Activated CD4-positive, alpha-beta T cell treated with anti-CD3 and anti-CD28 coated beads for 24 hours (primary cell): Measurements from ENCODE around the gene CSNK1A1L.

Experiments used
- DNase-seq, 2 donors: peaks; one replicate each; pipeline ENCODE4 v3.0.0-alpha.2; 2020; ENCODE audit warnings: low read depth in 2 of 2

The CSNK1A1L gene

GRCh38 chr13:37105251-37105714, at the start of gene CSNK1A1L:
Gene CSNK1A1L, minus strand, starts transcription at chr13:37105664. Its CDS starts 408 bp downstream, at chr13:37105256.
- DNase-seq, result no peak

- no peak for DNase-seq
These were observed 43.9 kb upstream of the CSNK1A1L start for GRCh38 chr13:37149380-37149779.

- DNase-seq, result no peak
These were observed 43.0 kb upstream of the CSNK1A1L start for GRCh38 chr13:37148501-37148900.

DNA sequence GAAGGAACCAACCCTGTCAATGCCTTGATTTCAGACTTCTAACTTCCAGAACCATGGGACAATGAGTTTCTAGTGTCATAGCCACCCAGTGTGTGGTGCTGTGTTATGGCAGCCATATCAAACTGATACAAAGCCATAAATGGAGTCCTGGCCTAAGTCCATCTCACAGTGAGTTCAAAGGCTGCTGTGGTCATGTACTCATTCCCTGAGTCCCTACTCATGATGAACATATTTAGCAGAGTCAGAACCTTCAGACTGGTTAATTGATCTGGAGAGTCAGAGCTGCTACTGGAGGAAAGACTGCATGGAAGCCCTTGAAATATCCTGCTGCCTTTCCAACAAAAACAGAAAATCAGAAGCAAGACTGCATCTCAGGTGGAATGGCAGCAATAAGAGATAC, 39.2 kb upstream of the CSNK1A1L start:
- no peak for DNase-seq

DNA sequence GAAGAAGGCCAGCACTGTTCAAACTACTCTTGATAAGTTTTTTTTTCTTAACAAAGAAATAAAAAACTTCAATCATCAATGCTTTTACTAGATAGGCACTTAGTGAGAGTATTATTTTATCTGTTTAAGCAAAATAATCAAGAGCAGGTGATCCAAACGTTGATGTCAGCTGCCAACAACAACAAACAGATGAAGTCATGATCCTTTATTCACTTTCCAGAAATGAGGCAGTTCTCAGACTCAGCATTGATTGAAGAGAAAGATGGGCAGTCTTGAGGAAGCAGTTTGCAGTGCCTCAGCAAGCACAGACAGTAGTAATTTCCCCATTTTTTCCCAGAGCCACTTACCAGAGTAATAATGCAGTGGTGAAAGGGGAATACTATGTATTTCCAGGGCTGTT, 38.4 kb upstream of the CSNK1A1L start:
- no peak for DNase-seq

DNA sequence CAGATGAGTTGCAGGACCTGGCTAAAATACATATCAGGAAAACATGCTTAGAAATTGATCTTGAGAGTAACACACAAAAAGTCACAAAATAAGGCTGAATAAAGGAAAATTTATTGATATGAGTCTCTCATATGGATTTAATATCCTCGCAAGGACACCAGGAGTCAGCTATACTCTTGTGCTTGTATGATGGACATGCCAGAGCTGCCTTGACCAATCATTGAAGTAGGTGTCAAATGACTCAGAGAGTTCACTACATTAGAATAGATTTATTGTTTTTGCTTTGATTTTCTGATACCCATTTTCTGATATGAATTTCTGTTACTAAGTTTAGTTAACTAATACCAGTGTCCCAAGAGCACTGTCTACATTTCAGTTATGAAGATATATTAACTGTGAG, 37.4 kb upstream of the CSNK1A1L start:
- DNase-seq, result no peak

DNA sequence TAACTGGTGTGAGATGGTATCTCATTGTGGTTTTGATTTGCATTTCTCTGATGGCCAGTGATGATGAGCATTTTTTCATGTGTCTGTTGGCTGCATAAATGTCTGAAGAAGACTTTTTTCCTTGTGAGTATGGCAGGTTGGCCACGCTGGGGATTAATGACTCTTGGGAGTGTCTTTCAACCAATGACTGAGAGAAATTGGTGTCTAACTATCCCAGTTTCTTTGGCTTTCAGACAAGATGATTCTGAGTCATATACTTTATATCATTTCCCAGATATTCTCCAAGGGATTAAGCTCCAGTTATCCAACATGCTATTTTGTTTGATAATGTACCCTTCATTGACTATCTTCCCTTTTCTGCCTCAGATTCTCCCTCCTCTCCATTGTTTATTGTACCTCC, 35.5 kb upstream of the CSNK1A1L start:
- DNase-seq, result no peak

DNA sequence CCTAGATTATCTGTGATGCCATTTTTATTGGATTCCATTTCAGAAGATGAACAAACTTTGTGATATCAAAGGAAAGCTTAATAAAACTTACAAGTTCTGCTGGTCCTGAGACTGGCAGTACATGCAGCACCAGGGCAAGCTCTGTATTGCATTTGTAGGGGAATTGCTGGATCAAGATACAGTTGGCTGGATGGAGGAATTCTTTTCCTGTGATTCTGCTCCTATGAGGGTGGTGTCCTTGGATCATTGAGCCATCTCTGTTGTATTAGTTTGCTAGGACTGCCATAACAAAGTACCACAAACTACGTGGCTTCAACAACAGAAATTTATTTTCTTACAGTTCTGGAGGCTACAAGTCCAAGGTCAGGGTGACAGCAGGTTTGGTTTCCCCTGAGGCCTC, 33.9 kb upstream of the CSNK1A1L start:
- no peak for DNase-seq

GRCh38 chr13:37138926-37139325, 33.5 kb upstream of the CSNK1A1L start:
- DNase-seq, result no peak

- no peak for DNase-seq
These were observed 32.7 kb upstream of the CSNK1A1L start for GRCh38 chr13:37138169-37138568.

DNA sequence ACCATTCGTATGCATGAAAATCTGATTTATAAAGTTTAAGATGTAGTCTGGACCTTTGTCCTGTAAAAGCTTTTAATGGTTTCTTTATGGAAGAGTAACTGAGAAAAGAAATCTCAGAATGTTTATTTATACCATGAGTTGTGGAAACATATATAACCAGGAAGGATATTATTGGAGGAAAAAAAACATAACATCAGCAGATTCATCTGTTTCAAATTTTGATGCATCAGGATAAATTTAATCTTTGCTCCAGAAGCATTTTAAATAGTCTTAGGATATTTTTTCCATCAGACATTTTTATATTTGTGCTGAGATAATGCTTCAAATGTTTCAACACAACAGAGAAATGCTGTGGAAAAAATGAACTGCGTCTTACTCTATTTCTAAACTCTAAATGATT, 31.2 kb upstream of the CSNK1A1L start:
- no peak for DNase-seq

GRCh38 chr13:37136187-37136586, 30.7 kb upstream of the CSNK1A1L start:
- DNase-seq, result no peak

GRCh38 chr13:37134411-37135041, 29.1 kb upstream of the CSNK1A1L start:
- DNase-seq, result no peak

DNA sequence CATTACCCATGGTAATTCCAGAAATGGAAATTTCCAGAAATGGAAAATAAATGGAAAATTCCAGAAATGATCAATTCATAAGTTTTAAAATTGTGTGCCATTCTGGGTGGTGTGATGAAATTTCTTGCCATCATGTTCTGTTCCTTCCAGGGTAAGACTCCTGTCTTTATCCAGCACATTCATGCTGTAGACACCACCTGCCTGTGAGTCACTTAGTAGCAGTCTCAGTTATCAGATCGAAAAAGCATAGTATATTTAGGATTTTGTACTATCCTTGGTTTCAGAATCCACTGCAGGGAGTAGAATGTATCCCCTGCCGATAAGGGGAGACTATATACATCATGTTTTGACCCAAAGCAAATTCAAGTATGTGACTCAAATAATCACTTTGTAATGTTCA, 26.7 kb upstream of the CSNK1A1L start:
- no peak for DNase-seq

GRCh38 chr13:37131092-37131491, 25.6 kb upstream of the CSNK1A1L start:
- DNase-seq, result no peak

DNA sequence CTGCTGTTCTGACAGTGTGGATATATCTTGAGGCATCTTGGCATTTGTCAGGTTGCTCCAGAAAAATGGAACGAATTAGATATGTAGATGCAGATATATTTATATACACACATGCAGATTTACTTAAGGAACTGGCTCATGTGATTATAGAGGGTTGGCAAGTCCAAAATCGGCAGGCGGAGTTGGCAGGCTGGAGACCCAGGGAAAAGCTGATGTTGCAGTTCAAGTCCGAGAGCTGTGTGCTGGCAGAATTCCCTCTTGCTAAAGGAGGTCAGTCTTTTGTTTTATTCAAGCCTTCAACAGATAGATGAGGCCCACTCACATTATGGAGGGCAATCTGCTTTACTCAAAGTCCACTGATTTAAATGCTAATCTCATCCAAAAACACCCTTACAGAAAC, 24.4 kb upstream of the CSNK1A1L start:
- DNase-seq, result no peak

- DNase-seq, result no peak
These were observed 22.3 kb upstream of the CSNK1A1L start for GRCh38 chr13:37127691-37128241.

GRCh38 chr13:37123337-37123736, 17.9 kb upstream of the CSNK1A1L start:
- no peak for DNase-seq

DNA sequence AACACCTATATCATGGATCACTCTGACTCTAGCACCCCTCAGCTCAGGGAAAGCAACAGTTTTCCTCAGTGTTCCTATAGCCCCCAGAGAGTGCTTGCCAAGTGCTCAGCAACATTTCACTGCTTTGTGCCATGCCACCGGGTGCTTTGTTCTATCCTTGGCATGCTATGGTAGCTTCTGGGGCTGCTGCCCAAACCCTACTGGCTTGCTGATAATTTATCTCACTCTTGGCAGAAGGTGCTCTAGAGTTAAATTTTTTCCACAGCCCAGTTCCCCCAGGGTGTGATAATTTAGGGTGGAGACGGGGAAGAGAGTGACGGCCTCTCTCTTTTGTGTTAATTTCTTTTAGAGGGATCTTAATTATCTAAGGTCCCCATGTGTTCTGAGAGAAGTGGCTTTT, 12.6 kb upstream of the CSNK1A1L start:
- DNase-seq, result no peak

DNA sequence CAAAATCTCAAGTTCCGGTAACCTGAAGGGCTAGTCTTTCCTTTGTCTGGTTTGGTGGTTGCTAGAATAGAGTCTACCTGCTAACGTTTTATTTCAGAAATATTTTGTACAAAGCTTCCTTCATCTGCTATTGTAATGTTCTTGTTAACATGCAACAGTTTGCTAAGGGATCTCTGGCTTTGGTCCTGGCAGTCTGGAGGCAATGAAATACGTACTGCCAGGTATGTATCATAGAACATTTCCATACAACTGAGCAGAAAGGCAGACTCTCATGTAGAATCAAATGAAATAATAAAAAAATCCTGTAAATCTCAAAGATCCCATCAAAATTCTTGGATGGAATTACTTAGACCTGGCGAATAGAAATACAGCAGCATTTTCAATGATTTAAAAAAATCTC, 8.8 kb upstream of the CSNK1A1L start:
- no peak for DNase-seq

DNA sequence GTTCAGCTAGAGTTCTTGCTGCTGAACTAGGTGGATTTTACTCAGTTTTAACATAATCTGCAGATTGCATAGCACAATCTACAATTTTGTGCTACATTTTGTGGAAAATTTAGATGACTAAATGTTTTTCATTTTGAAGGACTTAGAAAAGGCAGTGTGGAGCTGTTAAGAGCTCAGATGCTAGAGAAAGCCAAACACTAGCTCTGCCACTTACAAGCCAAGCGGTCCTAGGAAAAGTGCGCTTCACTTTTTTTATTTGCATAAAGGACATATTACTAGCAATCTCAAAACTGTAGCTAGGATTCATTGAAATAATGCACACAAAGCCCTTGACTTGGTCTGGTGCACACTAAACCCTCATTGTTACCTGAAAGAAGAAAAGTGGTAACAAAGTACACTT, 8.1 kb upstream of the CSNK1A1L start:
- DNase-seq, result no peak

- no peak for DNase-seq
These were observed 3.7 kb upstream of the CSNK1A1L start for GRCh38 chr13:37109051-37109678.

DNA sequence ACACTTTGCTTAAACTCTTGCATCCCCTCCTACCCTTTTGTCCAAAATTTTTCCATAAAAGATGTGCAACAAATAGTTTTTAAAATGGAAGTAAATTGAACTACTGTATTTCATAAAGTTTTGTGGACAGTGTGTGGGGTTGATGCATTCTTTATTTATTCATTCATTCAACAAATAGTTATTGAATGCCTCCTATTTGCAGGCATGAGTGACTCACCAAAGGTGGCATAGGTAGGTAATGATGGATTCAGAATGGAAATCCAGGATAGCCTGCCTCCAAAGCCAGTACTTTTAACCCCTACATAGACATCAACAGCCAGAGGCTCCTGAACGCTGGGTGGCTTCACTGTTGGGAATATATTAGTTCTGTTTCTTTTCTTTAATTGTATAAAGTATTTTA, 2.4 kb upstream of the CSNK1A1L start:
- DNase-seq, result no peak
